ENCODE data around the gene CEP170. TPM values are rescaled to one million over a fixed set of nuclear protein-coding genes. Genes with fewer than 3 reads are reported as not detected.
"Not testable (repeated sequence)": the region's sequence is repeated elsewhere in the genome, so short reads cannot be mapped to it uniquely, and the experiment has no call there.

Gene CEP170
- total RNA-seq, 6 experiments from 2014 or later, result 98.6 to 131 (median 117) TPM

GRCh38 chr1:243150906-243151305 lies 104.2 kb downstream of the CEP170 start:
- H3K27ac Mint-ChIP-seq; H3K4me3 Mint-ChIP-seq; H3K9me3 Mint-ChIP-seq; H3K4me1 Mint-ChIP-seq (ENCODE audit: low read depth); H3K27me3 Mint-ChIP-seq (ENCODE audit: insufficient read depth); DNase-seq: not testable (repeated sequence)
- H3K36me3 Mint-ChIP-seq (ENCODE audit: low read depth), result peaks cover 13% of the 10 kb centered on the region; the same call in 1 of the 2 replicates

GRCh38 chr1:243149120-243149519 lies 106.0 kb downstream of the CEP170 start:
- H3K9me3 Mint-ChIP-seq; H3K4me3 Mint-ChIP-seq; H3K27ac Mint-ChIP-seq; H3K36me3 Mint-ChIP-seq (ENCODE audit: low read depth); DNase-seq; H3K27me3 Mint-ChIP-seq (ENCODE audit: insufficient read depth): not testable (repeated sequence)
- H3K4me1 Mint-ChIP-seq (ENCODE audit: low read depth), result peaks cover 14% of the 10 kb centered on the region; the same call in 1 of the 2 replicates

GRCh38 chr1:243147351-243147750 lies 107.7 kb downstream of the CEP170 start:
- H3K27me3 Mint-ChIP-seq (ENCODE audit: insufficient read depth); DNase-seq; H3K9me3 Mint-ChIP-seq; H3K36me3 Mint-ChIP-seq (ENCODE audit: low read depth); H3K27ac Mint-ChIP-seq; H3K4me3 Mint-ChIP-seq: not testable (repeated sequence)
- peaks cover 14% of the 10 kb centered on the region; the same call in 1 of the 2 replicates for H3K4me1 Mint-ChIP-seq (ENCODE audit: low read depth)

- H3K36me3 Mint-ChIP-seq (ENCODE audit: low read depth); H3K9me3 Mint-ChIP-seq: not testable (repeated sequence)
Observed at GRCh38 chr1:243140498-243140897, 114.6 kb downstream of the CEP170 start.

GRCh38 chr1:243122876-243123409 lies 132.1 kb downstream of the CEP170 start:
- H3K27ac Mint-ChIP-seq; H3K27me3 Mint-ChIP-seq (ENCODE audit: insufficient read depth); H3K4me3 Mint-ChIP-seq; H3K9me3 Mint-ChIP-seq; H3K4me1 Mint-ChIP-seq (ENCODE audit: low read depth); DNase-seq: not testable (repeated sequence)
- peaks cover 17% of the 10 kb centered on the region for H3K36me3 Mint-ChIP-seq (ENCODE audit: low read depth)

More at GRCh38 chr1:243140498-243140897, 114.6 kb downstream of the CEP170 start:
- DNase-seq; H3K27ac Mint-ChIP-seq; H3K27me3 Mint-ChIP-seq (ENCODE audit: insufficient read depth); H3K4me3 Mint-ChIP-seq; H3K4me1 Mint-ChIP-seq (ENCODE audit: low read depth): not testable (repeated sequence)
- peak; percentile 53 for TF ChIP-seq CTCF (IDR thresholded peaks at IDR 0.05)

- H3K4me3 Mint-ChIP-seq; DNase-seq; H3K27ac Mint-ChIP-seq; H3K4me1 Mint-ChIP-seq (ENCODE audit: low read depth); H3K27me3 Mint-ChIP-seq (ENCODE audit: insufficient read depth); H3K9me3 Mint-ChIP-seq: not testable (repeated sequence)
- H3K36me3 Mint-ChIP-seq (ENCODE audit: low read depth), result peaks cover 13% of the 10 kb centered on the region
Observed at GRCh38 chr1:243121939-243122338, 133.1 kb downstream of the CEP170 start.

- not testable (repeated sequence) for H3K27me3 Mint-ChIP-seq (ENCODE audit: insufficient read depth); H3K9me3 Mint-ChIP-seq; DNase-seq; H3K4me1 Mint-ChIP-seq (ENCODE audit: low read depth); H3K27ac Mint-ChIP-seq; H3K4me3 Mint-ChIP-seq
- H3K36me3 Mint-ChIP-seq (ENCODE audit: low read depth), result peaks cover 12% of the 10 kb centered on the region
- peak; percentile 50 for TF ChIP-seq CTCF (IDR thresholded peaks at IDR 0.05)
Observed at GRCh38 chr1:243118601-243119322, 136.3 kb downstream of the CEP170 start.

- not testable (repeated sequence) for H3K27ac Mint-ChIP-seq; H3K27me3 Mint-ChIP-seq (ENCODE audit: insufficient read depth); H3K4me3 Mint-ChIP-seq; H3K36me3 Mint-ChIP-seq (ENCODE audit: low read depth); H3K9me3 Mint-ChIP-seq; DNase-seq; H3K4me1 Mint-ChIP-seq (ENCODE audit: low read depth)
Observed at GRCh38 chr1:243116187-243116586, 138.9 kb downstream of the CEP170 start.

- not testable (repeated sequence) for H3K9me3 Mint-ChIP-seq; H3K4me1 Mint-ChIP-seq (ENCODE audit: low read depth); H3K27ac Mint-ChIP-seq; H3K36me3 Mint-ChIP-seq (ENCODE audit: low read depth); H3K27me3 Mint-ChIP-seq (ENCODE audit: insufficient read depth); DNase-seq; H3K4me3 Mint-ChIP-seq
Observed at GRCh38 chr1:243114769-243115168, 140.3 kb downstream of the CEP170 start.

- H3K27ac Mint-ChIP-seq; H3K9me3 Mint-ChIP-seq; H3K4me1 Mint-ChIP-seq (ENCODE audit: low read depth); H3K4me3 Mint-ChIP-seq; H3K36me3 Mint-ChIP-seq (ENCODE audit: low read depth); DNase-seq; H3K27me3 Mint-ChIP-seq (ENCODE audit: insufficient read depth): not testable (repeated sequence)
Observed at GRCh38 chr1:243114059-243114713, 140.9 kb downstream of the CEP170 start.

GRCh38 chr1:243107171-243107570 lies 147.9 kb downstream of the CEP170 start:
- DNase-seq; H3K4me3 Mint-ChIP-seq; H3K9me3 Mint-ChIP-seq; H3K27me3 Mint-ChIP-seq (ENCODE audit: insufficient read depth); H3K27ac Mint-ChIP-seq; H3K36me3 Mint-ChIP-seq (ENCODE audit: low read depth); H3K4me1 Mint-ChIP-seq (ENCODE audit: low read depth): not testable (repeated sequence)
